WERI-Rb-1 (cell line): ENCODE data around the gene AGT.
"Not testable (repeated sequence)": the region's sequence is repeated elsewhere in the genome, so short reads cannot be mapped to it uniquely, and the experiment has no call there.

ENCODE experiments used
- DNase-seq: peaks from one replicate; pipeline ENCODE4 v3.0.0-alpha.2; 2020
- H3K27ac ChIP-seq: fragments of 250-450 bp; sonication (Bioruptor Pico); 2 replicates; pipeline ENCODE4 v1.5.1; 2020; ENCODE audit warnings: mild to moderate bottlenecking, moderate library complexity
- H3K27me3 ChIP-seq: fragments of 250-450 bp; sonication (Bioruptor Pico); 2 replicates; pipeline ENCODE4 v1.5.1; 2021; ENCODE audit warnings: mild to moderate bottlenecking, low read depth, moderate library complexity; ENCODE audit not compliant: insufficient read depth, severe bottlenecking
- H3K36me3 ChIP-seq: fragments of 250-450 bp; sonication (Bioruptor Pico); 2 replicates; pipeline ENCODE4 v1.5.1; 2020; ENCODE audit warnings: mild to moderate bottlenecking, moderate library complexity
- H3K4me3 ChIP-seq: 2 replicates; pipeline ENCODE4 v1.5.1; 2011; ENCODE audit warnings: low read depth, mild to moderate bottlenecking, control low read depth, low read length
- H3K9me3 ChIP-seq: fragments of 250-450 bp; sonication (Bioruptor Pico); 2 replicates; pipeline ENCODE4 v1.5.1; 2021; ENCODE audit warnings: mild to moderate bottlenecking, moderate library complexity; ENCODE audit not compliant: severe bottlenecking
- TF ChIP-seq, protein P1 (sequence below): IDR thresholded peaks from 2 replicates; pipeline ENCODE4 v1.5.1; 2011; ENCODE audit warnings: low read depth, mild to moderate bottlenecking, control low read depth, inconsistent platforms, low read length

AGT gene

DNA sequence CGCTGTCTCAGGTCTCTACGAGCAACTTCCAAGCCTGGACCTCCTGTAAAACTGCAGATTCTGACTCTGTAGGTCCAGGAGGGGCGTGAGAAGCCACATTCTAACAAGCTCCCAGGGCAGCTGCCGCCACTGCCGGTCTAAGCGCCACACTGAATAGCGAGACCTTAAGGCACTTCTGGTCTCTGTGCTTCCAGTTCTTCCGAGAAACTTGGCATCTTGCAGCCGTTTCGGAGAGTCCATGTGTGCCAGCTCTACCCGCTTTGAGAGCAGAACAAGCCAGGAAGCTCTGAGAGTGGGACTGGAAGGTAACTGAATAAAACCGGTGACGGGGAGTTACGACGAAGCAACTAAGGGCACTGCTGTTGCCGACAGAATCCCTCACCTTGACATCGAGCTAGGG lies 12.5 kb downstream of the AGT start:
- TF ChIP-seq, protein P1, sequence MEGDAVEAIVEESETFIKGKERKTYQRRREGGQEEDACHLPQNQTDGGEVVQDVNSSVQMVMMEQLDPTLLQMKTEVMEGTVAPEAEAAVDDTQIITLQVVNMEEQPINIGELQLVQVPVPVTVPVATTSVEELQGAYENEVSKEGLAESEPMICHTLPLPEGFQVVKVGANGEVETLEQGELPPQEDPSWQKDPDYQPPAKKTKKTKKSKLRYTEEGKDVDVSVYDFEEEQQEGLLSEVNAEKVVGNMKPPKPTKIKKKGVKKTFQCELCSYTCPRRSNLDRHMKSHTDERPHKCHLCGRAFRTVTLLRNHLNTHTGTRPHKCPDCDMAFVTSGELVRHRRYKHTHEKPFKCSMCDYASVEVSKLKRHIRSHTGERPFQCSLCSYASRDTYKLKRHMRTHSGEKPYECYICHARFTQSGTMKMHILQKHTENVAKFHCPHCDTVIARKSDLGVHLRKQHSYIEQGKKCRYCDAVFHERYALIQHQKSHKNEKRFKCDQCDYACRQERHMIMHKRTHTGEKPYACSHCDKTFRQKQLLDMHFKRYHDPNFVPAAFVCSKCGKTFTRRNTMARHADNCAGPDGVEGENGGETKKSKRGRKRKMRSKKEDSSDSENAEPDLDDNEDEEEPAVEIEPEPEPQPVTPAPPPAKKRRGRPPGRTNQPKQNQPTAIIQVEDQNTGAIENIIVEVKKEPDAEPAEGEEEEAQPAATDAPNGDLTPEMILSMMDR, result no peak
- no peak overlapping the region for H3K27ac ChIP-seq
- no peaks in the 10 kb centered on the region for H3K36me3 ChIP-seq
- DNase-seq, result no peak
- H3K27me3 ChIP-seq, result no peaks in the 10 kb centered on the region
- H3K4me3 ChIP-seq, result no peak overlapping the region
- no peaks in the 10 kb centered on the region for H3K9me3 ChIP-seq

DNA sequence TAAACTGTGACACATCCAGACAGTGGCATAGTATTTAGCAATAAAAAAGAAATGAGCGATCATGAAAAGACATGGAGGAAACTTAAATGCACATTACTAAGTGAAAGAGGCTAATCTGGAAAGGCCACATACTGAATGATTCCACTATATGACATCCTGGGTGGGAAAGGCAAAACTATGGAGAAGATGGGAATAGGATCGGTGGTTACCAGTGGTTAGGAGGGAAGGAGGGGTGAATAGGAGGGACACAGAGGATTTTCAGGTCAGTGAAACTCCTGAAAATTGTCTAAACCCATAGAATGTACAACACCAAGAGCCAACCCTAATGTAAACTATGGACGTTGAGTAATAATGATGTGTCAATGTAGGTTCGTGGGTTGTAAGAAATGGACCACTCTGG lies 13.8 kb downstream of the AGT start:
- H3K27ac ChIP-seq, result no peak overlapping the region
- DNase-seq, result no peak
- H3K27me3 ChIP-seq, result no peaks in the 10 kb centered on the region
- TF ChIP-seq, protein P1, result no peak
- no peaks in the 10 kb centered on the region for H3K36me3 ChIP-seq
- H3K4me3 ChIP-seq, result no peak overlapping the region
- H3K9me3 ChIP-seq, result no peaks in the 10 kb centered on the region

DNA sequence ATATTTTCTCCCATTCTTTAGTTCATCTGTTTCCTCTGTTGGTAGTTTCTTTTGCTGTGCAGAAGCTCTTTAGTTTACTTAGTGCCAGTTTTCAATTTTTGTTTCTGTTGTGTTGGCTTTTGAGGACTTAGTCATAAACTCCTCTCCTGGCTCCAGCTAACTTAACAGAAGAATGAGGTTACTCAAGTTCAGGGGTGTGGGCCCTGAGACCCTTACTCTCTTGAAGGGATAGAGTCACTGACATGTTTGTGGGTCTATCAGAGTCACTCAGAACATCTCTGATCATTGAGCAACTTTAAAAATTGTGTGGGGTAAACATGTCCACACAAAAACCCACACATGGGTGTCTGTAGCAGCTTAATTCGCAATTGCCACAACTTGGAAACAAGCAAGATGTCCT lies 14.2 kb downstream of the AGT start:
- TF ChIP-seq, protein P1, result no peak
- no peak for DNase-seq
- H3K4me3 ChIP-seq, result no peak overlapping the region
- no peaks in the 10 kb centered on the region for H3K27me3 ChIP-seq
- no peaks in the 10 kb centered on the region for H3K9me3 ChIP-seq
- no peaks in the 10 kb centered on the region for H3K36me3 ChIP-seq
- no peak overlapping the region for H3K27ac ChIP-seq

DNA sequence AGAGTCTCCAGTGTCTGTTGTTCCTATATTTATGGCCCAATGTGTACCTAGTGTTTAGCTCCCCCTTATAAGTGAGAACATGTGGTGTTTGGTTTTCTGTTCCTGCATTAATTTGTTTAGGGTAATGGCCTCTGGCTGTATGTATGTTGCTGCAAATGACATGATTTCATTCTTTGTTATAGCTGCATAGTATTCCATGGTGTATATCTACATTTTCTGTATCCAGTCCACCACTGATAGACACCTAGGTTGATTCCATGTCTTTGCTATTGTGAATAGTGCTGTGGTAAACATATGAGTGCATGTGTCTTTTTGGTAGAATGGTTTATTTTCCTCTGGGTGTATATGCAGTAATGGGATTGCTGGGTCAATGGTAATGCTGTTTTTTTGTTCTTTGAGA lies 15.0 kb downstream of the AGT start:
- H3K27ac ChIP-seq, H3K36me3 ChIP-seq, DNase-seq, H3K4me3 ChIP-seq, H3K9me3 ChIP-seq, H3K27me3 ChIP-seq: not testable (repeated sequence)

DNA sequence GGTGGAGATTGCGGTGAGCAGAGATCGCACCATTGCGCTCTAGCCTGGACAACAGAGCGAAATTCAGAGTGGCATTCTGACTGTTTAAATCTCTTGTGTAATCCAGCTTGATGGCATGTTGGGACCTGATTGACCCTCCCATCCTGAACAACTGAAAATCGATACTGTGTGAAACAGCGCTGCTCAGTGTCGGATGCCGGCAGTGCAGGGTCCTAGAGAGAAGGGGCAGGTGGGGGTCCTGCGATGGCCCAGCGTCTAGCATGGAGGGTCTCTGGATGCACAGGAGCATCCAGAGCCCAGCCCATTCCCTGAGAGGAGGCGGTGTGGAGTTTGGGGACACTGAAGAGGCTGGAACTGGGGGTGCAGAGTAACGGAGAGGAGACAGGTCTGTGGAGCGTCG lies 15.8 kb downstream of the AGT start:
- TF ChIP-seq, protein P1, result peak; percentile 60
- Histone ChIP-seq H3K27ac (no peak overlapping the region), H3K9me3 (no peaks in the 10 kb centered on the region), H3K4me3 (no peak overlapping the region), H3K27me3 (no peaks in the 10 kb centered on the region), H3K36me3 (peaks cover 16% of the 10 kb centered on the region)
- no peak for DNase-seq

DNA sequence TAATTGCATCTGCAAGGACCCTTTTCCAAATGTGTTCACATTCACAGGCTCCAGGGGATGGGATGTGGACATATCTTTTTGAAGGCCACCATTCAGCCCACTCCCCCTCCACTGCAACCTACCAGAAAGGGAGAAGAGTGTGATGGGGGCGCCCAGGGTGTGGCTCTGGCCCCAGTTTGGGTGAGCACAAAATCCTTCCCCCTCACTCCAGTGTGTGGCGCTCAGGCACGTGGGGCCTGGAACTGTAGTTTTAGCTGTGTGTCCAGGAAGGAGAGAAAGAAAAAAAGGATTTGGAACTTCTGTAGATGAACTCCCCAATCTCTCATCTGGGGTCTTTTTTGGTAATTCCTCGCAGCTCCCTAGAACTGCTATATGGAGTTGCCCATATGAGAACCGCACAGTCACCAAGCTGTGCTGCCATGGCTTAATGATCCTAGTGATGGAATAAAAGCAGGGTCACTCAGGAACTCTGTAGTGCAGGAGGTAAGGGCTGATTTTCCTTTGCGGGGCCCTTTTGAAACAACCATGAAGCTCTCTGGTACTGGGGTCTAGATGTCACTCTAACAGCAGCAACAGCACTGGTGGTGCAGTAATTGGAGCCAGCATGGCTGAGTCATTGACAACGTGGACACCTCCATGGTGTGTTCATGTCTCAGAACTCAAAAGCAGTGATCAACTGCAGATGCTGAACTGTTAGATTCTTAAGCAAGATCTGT lies 17.0 kb downstream of the AGT start:
- no peak for DNase-seq

More for the DNA sequence above, 17.0 kb downstream of the AGT start:
- H3K9me3 ChIP-seq, result no peaks in the 10 kb centered on the region
- TF ChIP-seq, protein P1, result no peak
- no peak overlapping the region for H3K4me3 ChIP-seq
- no peaks in the 10 kb centered on the region for H3K27me3 ChIP-seq
- no peak overlapping the region for H3K27ac ChIP-seq
- peaks cover 24% of the 10 kb centered on the region for H3K36me3 ChIP-seq
